ENCODE measurements around the gene MAD1L1. TPM values are rescaled to one million over a fixed set of nuclear protein-coding genes. Genes with fewer than 3 reads are reported as not detected.

The MAD1L1 gene
- total and polyA plus RNA-seq, 3 donors from 2014 or later: 63.1 to 149 (median 94.6) TPM

DNA sequence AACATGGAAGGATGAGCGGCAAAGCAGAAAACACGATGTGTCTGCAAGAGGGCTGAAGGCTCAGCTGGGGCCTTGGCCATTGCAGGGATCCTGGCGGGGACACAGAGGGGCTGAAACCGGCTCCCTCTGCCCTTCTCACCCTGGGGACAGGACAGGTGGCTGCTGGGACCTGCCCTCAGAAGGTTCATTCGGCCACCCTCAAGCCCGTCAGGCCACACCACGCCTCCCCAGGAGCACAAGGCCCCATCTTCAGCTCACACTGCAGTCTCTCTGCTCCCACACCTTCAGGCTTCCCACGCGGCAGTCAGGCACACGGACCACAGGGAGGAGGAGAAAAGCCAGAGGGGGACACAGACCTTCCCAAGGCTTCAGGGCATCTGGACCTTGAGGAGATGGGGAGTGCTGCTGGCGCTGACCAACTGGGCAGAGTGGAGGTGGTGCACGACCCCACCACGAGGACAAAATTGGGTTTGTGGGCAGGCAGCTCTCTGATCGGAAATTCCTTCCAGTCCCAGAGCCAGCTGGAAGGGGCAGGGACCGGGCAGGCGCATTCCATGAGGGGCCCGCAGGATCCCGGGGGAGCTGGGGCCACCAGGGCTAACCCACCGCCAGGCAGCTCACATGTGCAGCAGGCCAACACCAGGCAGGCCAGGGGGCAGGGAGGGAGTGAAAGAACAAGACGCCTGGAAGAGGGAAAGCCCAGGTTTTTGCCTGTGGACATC is 104.0 kb downstream of the MAD1L1 start:
- Histone ChIP-seq H3K9me3 (no peaks in the 10 kb centered on the region), H3K36me3 (ENCODE audit: low read depth, missing control alignments) (no peaks in the 10 kb centered on the region)

DNA sequence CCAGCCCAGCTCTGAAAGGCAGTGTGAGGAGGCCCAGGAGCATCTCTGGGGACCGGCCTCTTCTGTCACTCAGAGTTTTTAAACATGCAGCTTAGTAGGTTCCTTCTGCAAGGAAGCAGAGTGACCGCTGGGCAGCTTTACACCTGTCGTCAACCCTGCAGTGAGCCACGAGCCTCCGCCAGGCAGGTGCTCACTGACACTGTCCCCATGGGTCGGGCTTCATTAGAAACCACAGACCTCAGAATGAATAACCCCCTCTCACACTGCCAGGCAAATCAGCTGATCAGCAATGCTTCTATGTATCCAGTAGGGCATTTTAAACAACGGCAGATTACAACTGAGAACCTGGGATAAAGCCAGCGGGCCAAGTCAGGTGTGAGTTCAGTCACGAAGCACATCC is 106.1 kb downstream of the MAD1L1 start:
- TF ChIP-seq, protein P1, sequence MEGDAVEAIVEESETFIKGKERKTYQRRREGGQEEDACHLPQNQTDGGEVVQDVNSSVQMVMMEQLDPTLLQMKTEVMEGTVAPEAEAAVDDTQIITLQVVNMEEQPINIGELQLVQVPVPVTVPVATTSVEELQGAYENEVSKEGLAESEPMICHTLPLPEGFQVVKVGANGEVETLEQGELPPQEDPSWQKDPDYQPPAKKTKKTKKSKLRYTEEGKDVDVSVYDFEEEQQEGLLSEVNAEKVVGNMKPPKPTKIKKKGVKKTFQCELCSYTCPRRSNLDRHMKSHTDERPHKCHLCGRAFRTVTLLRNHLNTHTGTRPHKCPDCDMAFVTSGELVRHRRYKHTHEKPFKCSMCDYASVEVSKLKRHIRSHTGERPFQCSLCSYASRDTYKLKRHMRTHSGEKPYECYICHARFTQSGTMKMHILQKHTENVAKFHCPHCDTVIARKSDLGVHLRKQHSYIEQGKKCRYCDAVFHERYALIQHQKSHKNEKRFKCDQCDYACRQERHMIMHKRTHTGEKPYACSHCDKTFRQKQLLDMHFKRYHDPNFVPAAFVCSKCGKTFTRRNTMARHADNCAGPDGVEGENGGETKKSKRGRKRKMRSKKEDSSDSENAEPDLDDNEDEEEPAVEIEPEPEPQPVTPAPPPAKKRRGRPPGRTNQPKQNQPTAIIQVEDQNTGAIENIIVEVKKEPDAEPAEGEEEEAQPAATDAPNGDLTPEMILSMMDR (IDR thresholded peaks at IDR 0.05): no peak
- TF ChIP-seq POLR2A (IDR thresholded peaks at IDR 0.05): no peak
- H3K9me3 ChIP-seq: no peaks in the 10 kb centered on the region
- no peak overlapping the region for H3K27ac ChIP-seq
- H3K36me3 ChIP-seq (ENCODE audit: low read depth, missing control alignments): no peaks in the 10 kb centered on the region
- intact Hi-C loops (cut with DNase I; ENCODE audit: low total_unique reads): no loop called here
- WGBS, 2 donors: 94 to 96% methylated on average over 5 to 9 of the region's 9 CpGs
- H3K27me3 ChIP-seq: no peaks in the 10 kb centered on the region
- no peaks in the 10 kb centered on the region for H3K4me1 ChIP-seq
- H3K4me3 ChIP-seq: no peak overlapping the region
- no peak for DNase-seq

More for the DNA sequence above, 104.0 kb downstream of the MAD1L1 start:
- WGBS, 2 donors: 81 to 91% methylated on average over 7 to 20 of the region's 20 CpGs
- DNase-seq: no peak
- Histone ChIP-seq H3K27ac (no peak overlapping the region), H3K4me1 (no peaks in the 10 kb centered on the region), H3K4me3 (no peak overlapping the region), H3K27me3 (no peaks in the 10 kb centered on the region)
- intact Hi-C loops (cut with DNase I; ENCODE audit: low total_unique reads): no loop called here
- TF ChIP-seq, protein P1 (IDR thresholded peaks at IDR 0.05): no peak
- TF ChIP-seq POLR2A (IDR thresholded peaks at IDR 0.05): no peak

DNA sequence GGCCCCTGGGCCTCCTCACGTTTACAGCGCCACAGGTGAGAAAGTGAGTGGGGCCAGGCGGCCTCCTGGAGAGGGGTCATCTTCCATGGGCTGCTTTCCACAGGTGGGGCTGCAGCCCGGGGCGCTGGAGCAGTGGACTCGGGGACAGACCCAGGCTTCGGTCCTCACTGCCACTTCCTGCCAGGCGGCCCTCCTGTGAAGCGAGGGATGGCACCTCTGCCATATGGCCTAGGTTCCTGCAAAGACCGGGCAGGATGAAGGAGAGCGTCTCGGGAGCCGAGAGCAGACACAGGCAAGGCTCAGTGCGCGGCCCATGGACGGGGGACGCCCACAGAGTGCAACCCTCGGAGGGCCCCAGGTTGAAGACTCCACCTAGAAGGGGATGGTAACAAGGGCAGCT is 106.8 kb downstream of the MAD1L1 start:
- no peak for DNase-seq
- intact Hi-C loops (cut with DNase I; ENCODE audit: low total_unique reads): no loop called here
- TF ChIP-seq, protein P1 (IDR thresholded peaks at IDR 0.05): no peak
- no peak for TF ChIP-seq POLR2A (IDR thresholded peaks at IDR 0.05)
- 94 to 95% methylated on average over 11 to 18 of the region's 18 CpGs for WGBS, 2 donors
- Histone ChIP-seq H3K36me3 (ENCODE audit: low read depth, missing control alignments) (no peaks in the 10 kb centered on the region), H3K4me3 (no peak overlapping the region), H3K27me3 (no peaks in the 10 kb centered on the region), H3K4me1 (peaks cover 7% of the 10 kb centered on the region), H3K9me3 (no peaks in the 10 kb centered on the region), H3K27ac (no peak overlapping the region)

DNA sequence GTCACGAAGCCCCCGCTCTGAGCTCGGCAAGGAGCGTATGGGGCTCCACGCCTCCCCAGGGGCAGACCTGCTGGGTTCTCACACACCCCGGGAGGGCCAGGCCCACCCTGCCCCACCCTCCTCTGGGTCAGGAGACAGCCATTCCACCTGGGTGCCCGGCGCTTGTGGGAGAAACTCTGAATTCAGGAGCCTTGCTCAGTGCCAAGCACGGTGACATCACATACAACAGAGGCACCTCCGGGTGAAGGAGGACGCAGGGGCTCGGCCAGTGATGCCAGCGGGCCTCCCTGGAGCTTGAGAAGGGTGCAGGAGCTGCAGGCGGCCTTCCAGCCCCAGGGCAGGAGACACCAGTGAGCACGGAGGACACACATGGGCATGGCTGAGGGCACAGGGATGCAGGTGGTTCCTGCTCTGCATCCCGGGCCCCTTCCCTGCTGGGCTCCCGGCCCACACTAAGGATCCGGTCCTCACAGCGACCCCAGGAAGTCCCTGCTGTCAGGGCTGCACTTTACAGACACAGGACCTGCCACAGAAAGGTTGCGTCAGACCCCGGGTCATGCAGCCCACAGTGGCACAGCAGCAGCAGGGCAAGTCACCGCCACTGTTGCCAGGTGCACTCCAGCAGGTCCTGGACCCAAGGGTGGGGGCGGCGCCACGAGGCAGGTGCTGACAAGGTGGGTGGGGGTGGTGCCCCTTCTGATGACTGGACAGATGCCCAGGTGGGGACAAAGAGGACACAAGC is 108.0 kb downstream of the MAD1L1 start:
- Histone ChIP-seq H3K4me3 (no peak overlapping the region), H3K27me3 (no peaks in the 10 kb centered on the region), H3K4me1 (peaks cover 13% of the 10 kb centered on the region), H3K36me3 (ENCODE audit: low read depth, missing control alignments) (no peaks in the 10 kb centered on the region), H3K9me3 (no peaks in the 10 kb centered on the region), H3K27ac (no peak overlapping the region)
- WGBS, 2 donors: 87 to 91% methylated on average over 6 to 24 of the region's 25 CpGs
- intact Hi-C loops (cut with DNase I; ENCODE audit: low total_unique reads): no loop called here
- no peak for DNase-seq
- TF ChIP-seq, protein P1 (IDR thresholded peaks at IDR 0.05): no peak
- TF ChIP-seq POLR2A (IDR thresholded peaks at IDR 0.05): no peak
